Glomerular visceral epithelial cell (primary cell): ENCODE data around the gene TECPR1.

Experiments used
- DNase-seq: peaks from one replicate; pipeline ENCODE4 v3.0.0-alpha.2; 2016; ENCODE audit errors: extremely low spot score

TECPR1 gene, protein sequence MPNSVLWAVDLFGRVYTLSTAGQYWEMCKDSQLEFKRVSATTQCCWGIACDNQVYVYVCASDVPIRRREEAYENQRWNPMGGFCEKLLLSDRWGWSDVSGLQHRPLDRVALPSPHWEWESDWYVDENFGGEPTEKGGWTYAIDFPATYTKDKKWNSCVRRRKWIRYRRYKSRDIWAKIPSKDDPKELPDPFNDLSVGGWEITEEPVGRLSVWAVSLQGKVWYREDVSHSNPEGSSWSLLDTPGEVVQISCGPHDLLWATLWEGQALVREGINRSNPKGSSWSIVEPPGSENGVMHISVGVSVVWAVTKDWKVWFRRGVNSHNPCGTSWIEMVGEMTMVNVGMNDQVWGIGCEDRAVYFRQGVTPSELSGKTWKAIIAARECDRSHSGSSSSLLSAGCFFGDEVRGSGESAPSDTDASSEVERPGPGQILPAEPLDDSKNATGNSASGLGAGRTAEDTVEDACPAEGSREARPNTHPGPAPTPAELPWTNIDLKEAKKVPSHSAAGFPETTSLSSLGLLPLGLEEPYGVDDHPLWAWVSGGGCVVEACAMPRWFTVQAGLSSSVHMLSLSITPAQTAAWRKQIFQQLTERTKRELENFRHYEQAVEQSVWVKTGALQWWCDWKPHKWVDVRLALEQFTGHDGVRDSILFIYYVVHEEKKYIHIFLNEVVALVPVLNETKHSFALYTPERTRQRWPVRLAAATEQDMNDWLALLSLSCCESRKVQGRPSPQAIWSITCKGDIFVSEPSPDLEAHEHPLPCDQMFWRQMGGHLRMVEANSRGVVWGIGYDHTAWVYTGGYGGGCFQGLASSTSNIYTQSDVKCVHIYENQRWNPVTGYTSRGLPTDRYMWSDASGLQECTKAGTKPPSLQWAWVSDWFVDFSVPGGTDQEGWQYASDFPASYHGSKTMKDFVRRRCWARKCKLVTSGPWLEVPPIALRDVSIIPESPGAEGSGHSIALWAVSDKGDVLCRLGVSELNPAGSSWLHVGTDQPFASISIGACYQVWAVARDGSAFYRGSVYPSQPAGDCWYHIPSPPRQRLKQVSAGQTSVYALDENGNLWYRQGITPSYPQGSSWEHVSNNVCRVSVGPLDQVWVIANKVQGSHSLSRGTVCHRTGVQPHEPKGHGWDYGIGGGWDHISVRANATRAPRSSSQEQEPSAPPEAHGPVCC

DNA sequence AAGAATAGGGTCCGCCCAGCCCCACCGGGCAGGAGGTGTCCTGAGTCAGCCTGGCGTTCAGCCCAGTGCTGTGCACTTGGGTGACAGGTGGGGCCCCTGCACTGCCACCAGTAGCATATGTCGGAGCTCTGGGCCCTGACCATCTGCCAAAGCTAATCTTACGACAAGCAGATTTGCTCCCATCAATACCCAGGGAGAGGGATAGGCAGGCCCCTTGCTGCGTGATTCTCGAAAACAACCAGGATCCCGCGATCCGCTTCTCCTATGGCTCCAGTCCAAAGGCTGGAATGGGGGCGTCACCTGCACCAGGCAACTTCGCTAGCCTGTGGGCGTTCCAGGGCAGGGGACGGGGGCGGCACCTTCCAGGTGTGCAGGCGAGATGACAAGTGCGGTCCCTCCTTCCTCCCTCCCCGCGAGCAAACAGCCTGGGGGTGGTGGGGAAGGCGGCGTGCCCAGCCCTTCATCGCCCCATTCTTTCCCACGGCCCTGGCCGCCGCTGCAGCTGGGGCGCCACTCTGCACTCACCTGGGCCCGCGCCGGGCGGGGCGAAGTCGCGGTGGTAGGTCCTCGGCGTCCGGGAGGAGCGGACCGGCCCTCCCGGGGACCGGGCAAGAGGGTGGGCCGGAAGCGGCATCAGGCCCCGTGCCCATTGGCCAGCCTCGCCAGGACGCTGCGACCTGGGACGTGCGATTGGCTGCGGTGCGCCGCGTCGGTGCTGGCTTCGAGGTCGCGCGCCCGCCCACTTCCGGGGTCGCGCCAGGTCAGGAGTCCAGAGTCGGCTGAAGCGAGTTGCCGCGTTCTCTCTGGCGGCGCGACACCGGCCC, at the start of gene TECPR1:
Gene TECPR1, minus strand, starts transcription at position 632 of the 824 bp plus-strand sequence. CDS start 6,086 bp downstream, outside the sequence.
- DNase-seq, result peak; percentile 86

DNA sequence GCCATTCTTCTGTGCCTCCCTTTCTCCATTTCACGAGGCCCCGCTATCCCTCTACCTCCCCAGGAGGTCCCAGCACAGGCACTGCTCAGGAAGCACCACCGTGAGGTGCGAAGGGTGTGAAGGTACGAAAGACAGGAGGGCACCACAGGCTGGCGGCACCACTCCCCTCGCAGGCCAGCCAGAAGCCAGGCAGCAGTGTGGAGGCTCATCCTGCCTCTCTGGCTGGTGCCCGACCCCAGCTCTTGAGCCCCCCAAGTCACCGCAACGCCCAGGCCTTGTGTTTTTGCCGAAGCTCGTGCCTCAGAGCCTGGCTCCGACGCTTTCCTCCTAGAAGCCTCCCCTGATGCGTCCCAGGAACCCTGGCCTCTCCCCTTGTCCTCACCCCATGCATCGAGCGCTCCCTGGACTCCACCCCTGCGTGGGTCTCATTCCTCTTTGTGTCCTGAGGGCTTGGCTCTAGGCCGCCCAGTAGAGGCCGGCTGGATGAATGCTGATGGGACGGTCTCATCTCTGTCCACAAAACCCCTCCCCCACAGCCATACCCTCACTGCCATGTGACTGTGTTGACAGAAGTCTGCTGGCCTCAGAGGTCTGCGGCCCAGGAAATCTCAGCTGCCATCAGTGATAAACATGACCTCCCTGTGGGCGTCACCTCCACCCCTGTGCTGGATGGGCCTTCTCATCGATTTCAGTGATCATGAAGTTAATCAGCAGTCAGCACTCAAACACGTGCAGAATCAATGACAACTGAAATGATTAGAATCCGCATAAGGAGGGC, 48.8 kb upstream of the TECPR1 start:
- DNase-seq, result no peak

DNA sequence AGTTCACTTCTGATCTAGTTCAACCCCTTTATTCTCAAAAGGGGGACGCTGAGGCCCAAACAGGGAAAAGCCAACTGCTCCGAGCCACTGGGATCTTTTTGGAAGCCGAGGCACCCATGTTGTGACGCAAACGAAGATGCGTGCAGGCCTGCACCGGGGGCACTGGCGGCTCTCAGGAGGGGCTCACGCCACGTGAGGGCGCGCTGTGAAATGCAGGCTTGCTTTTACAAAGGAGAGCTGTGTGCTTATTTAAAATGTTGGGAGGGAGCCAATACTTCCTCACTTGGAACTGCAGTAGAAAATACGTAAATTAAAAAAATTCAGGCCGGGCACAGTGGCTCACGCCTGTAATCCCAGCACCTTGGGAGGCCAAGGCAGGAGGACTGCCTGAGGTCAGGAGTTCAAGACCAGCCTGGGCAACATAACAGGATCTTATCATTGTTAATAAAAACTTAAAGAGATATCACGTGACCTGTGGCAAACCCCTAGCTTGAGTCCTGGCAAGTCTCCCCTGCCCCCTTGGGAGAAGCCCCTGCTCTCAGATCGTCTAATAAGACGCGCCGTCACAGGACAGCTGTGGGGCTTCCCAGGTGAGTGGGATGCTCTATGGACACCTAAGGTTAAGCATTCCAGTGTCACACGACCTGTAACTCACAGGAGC, 45.7 kb upstream of the TECPR1 start:
- no peak for DNase-seq

DNA sequence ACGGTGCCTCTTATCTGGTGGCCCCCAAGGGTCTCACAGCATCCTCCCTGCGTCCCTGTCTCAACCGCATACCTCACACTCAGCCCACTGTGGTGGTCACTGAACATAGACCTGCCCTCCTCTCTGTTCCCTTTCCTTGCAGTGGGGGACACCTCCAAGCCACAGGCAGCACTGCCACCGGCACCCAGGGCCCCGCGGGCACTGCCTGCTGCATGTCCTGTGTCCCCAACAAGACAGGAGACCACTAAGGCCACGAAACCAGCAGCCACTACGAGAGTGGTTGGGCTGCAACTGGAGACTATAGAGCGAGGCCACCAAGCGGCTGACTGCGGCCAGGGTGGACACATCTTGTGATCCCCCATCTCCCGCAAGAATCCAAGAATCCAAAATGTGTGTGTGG, 44.8 kb upstream of the TECPR1 start:
- DNase-seq, result no peak

DNA sequence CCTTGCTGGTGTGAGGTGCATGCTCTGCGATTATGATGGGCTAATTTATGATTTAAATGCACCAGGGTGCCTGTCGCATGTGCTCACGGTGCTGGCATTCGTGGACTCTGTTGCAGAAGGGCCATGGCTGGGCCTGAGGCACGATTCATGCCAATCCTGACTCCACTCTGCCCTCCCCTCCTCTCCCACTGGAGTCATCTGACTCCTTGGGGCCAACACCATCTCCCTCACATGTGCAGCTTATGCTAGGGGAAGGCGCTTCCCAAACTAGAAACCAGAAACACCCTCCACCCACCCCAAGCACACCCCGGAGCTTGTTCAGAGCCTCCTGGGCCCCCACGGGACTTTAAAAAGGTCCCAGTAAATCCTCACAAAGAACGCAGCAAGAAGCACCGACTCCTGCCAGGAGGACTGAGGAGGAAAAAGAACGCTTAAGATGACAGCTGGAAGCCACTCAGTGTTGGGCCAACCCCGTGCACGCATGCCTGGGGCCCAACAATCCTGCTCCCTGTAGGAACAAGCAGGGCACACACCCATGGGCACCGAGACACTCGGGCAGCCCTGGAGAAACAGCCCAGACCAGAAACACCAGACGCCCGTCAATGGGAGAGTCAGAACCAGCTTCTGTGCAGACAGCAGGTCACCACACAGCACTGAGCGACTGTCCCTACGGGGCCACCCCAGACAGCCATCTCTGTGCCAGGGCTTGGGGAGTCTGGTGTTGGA, 43.6 kb upstream of the TECPR1 start:
- no peak for DNase-seq

DNA sequence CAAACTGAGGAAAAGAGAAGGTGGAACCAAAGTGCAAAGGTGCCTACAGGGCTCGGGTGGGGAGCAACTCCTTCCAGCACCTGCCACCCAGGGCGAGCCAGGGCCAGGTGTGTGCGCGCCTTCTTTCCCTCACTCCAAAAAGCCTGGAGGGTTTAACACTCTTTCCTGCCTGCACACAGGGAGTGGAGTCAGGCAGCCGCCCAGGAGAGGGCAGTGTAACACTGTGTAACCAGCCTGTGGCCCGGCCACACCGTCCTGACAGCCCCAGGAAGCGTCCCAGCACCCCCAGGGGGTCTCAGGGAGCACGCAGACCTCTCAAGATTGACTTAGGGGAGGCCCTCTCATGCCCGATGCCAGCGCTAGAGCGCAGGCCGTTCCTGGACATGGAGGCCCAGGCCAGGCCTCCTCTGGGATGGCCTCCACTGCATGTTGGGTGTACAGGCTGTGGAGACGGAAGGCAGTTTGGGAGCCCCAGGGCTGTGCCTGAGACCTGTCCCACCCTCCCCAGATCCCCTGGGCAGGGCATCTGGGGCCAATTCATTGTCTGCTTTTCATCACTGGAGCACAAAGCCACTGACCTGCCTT, 42.9 kb upstream of the TECPR1 start:
- DNase-seq, result peak; percentile 61

DNA sequence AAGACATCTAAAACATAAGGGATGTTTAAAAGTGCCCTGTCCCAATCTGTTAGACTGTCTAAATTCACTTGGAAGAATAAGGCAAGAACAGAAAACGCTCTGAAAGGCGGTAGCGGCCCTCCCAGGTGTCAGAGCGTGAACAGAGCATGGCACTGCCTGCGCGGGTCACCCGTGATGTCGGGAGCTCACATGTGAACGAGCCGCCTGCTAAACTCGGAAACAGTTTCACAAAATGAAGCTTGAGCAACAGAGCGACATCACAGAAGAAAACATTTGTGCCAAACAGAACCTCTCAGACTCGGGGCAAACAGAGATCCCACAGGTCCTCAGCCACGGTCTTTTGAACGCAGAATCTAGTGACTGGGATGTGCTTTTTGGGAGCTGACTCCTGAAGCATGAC, 42.3 kb upstream of the TECPR1 start:
- no peak for DNase-seq

DNA sequence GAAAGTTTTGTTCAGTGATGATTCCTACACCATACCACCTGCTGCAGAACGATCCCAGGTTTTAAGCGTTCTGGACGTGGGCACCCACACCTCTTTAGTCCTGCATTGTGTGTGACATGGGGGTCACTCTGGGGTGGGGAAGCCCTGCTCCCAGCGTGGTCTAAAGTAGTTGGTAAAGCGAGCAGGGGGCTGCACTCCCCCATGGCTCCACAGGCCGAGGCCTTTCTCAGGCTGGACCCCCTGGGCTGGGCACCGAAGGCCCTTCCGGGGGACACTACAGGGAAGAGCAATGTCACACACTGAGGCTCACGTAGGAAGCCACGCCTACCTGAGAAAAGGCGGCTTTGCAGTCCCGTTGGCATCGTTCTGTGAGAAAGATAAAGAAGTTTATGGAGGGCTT, 41.7 kb upstream of the TECPR1 start:
- DNase-seq, result no peak

DNA sequence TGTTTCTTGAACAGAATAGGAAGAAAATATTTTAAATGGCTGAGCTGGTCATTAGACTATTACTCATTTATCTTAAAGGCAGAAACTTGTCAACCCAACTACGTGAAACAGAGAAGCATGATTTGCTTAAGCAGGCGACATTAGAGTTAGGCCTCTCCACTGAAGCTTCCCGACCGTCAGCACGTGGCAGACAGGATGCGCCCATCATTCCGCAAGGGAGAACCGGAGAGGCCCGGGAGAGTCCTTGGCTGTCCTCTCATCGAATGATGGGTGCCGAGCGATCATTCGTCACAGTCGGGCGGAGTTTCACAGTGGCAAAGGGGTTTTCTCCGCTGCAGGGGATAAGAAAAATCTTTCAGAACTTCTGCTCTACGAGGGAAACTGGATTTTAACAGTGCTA, 41.2 kb upstream of the TECPR1 start:
- DNase-seq, result no peak

DNA sequence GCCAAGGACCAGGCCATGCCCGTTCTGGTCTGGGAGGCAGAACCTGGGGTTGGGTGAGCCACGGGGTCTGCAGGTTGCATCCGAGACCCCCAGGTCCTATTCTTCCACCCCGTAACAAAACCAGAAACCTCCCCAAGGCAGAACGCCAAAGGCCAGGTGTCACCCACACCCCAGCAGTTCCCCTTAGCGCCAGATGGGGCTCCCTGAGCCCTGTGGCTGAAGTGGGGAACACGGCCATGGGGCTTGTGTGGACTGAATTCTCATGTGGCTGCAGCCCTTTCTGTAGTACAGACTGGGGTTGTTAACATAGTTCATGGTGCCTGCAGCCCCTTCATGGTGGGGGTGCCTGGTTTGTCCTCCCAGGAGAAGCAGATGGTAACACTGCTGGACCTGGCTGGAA, 39.7 kb upstream of the TECPR1 start:
- no peak for DNase-seq

DNA sequence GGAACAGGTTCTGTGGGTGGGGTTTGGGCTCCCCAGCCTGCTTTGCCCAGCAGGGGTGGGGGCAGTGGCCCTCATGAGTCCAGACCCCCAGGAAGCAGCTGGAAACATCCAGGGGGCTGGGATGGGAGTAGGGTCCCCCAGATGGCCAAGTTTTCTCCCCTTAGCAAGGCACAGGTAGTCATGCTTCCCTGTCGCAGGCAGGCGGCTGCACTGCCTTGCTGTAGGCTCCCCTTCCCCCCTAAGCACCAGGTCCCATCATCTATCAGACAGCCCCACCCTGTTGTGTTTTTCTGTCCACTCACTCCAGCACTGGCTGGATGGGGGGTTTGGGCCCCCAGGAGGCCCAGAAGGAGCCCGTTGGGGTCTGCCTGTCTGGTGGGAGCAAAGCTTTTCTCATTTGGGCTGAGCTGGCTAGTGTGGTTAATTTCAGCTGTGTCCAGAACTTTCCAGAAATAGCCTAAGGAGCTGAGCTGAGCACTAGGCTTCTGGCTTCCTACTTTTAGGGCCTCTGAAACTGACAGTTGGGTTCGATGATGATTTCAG, 37.4 kb upstream of the TECPR1 start:
- DNase-seq, result no peak

DNA sequence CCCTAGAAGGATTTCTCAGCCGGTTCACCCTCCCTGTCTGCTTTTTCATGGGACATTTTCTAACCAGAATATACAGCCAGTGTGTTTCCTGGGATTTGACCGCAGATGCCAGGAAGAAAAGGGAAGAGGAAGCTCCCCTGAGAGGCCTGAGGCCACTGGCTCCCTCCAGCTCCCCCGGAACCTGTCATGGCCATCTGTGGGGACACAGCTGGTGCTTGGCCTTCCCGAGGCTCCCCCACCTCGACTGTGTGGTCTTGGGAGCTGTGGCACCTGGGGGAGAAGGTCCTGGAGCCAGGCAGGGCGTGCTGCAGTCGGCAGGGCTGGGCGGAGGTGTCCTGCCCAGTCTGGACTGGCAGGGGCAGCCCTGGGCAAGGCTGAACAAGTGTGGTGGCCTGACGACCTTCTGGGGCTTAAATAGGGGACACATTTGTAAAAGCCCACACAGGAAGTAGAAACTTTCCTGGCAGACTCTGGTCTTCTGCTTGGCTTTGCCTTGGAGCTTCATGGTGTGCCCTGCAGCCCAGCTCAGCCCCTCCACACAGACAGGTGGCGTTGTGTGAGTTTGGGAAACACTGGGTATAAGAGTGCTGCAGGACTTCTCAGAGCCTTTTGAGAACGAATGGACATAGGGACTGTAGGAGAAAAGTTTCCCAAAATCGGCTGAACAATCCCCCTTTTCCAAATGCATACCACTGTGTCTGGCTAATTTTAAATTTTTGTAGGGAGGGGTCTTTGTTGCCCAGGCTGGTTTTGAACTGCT, 36.2 kb upstream of the TECPR1 start:
- DNase-seq, result no peak

DNA sequence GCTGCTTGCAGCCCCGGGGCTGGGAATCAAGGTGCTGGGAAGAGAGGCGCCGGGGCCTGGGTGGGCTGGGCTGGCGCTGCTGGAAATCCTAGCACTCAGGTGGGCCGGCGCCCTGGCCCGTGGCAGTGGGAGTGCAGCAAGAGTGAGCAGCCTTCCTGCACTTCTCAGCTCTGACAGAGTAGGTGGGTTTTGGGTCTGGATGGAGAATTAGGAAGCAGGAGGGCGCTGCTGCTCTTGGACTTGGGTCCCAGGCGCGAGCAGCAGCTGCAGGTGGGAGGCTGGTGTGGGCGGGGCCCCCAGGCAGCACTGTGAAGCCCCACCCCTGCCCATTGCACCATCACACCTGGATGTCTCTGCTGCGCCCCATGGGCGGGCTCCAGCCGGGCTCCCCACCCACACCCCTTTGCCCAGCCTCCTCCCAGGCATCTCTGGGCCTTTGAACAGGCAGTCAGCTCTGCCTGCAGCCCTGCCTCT, 35.5 kb upstream of the TECPR1 start:
- DNase-seq, result no peak

DNA sequence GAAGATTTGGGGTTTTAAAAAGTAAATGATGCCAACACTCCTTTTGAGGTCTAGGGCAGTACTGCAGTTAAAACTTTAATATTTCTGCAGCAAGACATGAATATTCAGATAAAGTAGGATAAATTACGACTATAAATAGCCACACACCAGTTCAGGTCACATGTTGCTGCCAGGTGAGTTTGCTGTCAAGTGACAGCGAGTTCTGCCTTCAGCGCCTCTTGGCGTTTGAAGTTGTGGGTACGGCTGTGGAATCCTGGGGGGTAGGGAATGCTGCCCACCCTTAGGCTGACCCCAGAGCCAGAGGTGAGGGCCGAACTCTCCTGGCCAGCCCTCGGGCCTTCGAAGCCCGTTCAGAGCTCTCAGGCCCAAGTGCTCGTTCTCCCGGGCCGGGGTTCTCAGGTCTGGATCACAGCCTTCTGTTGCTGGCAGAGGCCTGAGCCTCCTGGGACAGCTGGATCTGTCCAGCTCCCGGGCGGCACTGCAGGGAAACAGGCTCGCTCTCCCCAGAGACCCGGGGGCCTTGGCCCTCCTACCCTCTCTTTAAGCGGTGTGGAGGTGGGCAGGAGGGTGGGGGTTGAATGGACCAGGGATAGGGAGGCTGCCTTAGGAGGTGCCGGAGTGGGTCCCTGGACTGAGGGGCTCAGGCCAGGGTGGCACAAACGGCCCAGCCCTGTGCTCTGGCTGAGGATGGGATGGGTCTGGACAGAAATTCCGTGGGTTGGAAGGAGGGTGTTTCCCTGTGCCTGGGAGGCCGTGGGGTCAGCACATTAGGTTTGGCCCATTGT, 34.9 kb upstream of the TECPR1 start:
- no peak for DNase-seq

DNA sequence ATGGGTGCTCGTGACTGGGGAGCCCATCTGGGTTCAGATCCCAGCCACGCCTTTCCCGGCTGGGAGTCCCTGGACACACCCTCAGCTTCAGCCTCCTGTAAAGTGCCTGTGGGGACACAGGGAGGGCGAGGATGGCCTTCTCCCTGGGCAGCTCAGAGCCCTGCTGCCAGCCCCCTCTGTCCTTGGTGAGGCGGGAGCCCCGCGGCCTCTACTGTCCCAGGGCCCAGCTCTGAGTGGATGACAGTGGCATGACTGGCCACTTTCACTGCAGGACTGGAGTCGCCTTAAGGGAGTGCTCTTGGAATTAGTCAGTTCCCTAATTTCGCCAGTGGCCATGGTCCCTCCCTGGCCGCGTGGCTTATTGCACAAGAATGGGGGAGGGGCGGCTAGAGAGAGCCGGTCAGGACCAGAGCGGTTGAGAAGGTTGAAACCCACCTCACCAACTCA, 34.1 kb upstream of the TECPR1 start:
- DNase-seq, result peak; percentile 35

DNA sequence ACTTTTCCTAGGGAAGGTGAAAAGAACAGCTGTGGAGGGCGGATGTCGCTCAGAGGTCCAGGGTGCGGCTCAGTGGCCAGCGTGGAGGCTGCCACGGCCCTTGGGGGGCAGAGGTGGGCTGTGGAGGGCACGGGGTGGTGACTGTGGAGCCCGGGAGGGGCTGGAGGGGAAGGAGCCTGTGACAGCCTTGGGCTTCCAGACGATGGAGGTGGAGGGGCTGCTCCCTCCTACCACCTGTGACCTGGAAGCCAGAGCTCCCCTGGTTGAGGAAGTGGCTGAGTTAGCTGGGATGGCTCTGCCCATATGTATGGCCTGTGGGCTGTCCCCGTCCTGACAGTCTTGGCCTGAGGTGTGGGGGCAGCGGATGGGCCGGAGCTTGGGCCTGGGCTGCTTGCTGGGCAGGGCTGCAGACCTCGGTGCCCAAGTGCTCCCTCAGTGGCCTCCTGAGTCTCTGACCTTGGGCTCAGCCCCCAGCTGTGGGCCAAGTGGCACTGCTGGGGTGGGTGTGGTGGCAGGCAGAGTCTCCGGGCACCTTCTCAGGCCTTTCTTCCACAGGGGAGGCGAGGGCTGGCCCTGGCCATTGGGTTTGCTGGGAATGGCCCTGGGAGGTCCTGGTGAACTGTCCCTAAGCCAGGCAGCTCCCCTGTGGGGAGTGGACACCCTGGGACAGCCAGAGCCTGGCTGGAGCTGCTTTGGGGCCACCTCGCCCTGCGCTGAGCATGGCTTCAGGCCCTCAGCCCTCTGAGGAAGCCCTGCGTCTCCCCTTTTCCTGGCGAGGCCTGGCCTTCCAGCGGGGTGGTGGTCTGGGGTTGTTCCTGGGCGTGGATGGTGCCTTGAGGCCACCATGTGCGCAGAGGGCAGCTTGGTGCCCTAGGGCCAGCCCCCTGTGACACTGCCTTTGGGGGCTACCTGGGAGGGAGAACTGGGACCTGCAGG, 33.4 kb upstream of the TECPR1 start:
- DNase-seq, result no peak
